DMS79 (cell line): ENCODE data around the gene PC.

Experiments
- DNase-seq: peaks from one replicate; lab custom pipeline; 2025; lab: John Stamatoyannopoulos, UW

The PC gene

DNA sequence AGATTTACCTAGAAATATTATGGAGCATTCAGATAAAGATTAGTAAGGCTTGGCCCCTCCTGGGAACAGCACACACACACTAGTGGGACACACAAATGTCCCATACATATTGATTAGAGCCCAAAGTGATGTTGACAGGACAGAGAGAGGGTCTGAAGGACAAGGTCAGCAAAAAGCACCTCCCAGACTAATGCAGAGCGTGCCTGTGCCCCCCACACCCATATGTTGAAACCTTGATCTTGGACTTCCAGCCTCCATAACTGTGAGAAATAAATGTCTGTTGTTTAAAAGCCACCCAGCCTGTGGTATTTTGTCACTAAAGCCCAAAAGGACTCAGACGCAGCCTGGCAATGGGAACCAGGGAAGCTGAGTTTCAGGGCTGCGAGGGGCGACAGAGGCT is 73.7 kb downstream of the PC start:
- DNase-seq, result no peak

DNA sequence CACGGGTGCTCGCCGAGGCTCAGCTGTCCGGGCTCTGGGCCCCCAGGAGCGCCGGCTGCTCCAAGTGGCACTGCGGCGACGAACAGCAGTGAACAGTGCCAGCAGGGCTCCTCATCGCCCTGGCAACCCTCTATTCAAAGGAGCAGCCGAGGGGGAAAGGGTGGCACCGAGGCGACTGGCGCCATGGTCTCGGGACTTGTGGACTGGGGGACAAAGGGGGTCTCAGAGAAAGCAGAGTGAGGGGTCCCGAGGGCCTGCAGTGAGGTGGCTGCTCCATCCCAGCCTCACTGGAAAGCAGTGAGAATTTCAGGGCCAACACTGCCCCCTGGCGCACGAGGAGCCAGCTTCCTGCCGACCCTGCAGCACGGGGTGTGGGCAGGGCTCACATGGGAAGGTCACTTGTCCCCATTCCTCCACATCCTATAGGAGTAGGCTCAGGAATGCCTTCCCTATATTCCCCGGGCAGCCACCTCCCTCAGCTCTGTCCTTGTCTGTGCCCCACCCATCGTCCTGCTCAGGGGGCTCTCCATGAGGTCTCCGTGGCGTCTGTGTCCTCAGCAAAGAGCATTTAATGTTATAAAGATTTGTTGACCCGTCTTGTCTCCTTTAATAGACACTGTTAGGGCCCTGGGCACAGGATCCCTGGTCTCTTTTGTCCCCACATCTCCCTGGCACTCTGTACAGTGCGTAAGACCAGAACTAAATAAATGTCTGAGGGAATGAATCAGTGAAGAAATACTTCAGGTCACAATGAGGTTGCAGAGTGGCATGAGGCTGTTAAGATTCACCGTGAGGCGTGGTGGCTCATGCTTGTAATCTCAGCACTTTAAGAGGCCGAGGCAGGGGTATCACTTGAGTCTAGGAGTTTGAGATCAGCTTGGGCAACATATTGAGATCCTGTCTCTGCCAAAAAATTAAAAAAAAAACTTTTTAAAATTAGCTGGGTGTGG is 74.9 kb downstream of the PC start:
- DNase-seq, result peak; percentile 71

DNA sequence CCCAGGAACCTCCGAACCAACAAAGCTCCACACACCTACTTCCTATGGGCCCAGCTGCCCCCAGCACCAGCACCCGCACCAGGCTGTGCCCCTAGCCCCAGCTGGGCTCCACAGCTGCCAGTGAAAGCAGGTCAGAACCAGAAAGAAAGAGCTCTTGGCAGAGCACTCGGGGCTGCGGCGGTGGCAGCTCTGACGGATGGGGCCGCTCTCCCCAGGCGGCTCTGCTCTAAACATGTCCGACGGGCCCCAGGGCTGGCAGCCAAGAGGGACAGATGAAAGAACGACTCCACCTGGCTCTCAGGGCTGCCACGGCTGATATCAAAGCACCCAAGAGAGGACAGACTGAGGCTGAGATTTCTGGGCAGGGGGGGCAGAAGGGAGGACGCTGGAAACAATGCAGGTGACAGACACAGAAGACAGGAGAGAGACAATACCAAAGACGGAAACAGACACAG is 75.6 kb downstream of the PC start:
- peak; percentile 68 for DNase-seq

DNA sequence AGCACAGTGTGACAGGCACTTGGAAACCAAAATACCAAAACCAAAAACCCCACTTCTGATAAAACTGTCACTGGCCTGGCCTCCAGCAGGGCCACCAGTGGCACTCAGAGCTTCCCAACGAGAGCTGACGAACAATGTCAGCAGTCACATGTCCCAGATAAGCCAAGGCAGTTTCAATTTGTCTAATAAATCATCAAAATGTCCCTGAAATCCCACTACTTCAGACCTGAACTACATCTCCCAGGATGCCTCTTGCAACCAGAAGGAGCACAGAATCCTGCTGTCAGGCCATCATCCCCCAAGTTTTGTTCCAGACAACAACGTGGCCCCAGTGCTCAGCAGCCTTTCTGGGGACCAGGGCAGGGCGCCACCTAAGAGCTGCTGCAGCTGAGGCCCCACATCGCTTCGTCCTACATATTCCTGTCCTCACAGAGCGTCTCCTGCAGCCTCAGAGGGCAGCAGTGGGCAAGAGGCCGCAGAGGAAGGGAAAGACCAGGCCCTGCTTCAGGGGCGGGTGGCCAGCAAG is 76.2 kb downstream of the PC start:
- peak; percentile 71 for DNase-seq

DNA sequence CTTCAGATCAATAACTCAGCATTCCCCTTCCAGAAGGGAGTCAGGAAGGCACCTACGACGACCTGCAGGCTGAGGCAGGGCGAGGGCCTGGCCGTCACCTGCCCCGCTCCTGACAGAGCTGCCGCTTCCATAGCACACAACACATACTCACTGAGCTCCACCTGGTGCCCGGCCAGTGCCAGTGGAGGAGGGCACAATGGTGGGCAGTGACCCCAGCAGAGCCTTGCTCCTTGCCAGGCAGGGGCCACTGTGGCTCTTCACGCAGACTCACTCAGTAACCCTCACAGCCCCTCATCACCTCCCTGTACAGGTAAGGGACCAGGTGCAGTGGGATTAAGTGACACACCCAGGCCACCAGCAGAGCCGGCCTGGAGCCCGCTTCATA is 76.7 kb downstream of the PC start:
- peak; percentile 73 for DNase-seq

DNA sequence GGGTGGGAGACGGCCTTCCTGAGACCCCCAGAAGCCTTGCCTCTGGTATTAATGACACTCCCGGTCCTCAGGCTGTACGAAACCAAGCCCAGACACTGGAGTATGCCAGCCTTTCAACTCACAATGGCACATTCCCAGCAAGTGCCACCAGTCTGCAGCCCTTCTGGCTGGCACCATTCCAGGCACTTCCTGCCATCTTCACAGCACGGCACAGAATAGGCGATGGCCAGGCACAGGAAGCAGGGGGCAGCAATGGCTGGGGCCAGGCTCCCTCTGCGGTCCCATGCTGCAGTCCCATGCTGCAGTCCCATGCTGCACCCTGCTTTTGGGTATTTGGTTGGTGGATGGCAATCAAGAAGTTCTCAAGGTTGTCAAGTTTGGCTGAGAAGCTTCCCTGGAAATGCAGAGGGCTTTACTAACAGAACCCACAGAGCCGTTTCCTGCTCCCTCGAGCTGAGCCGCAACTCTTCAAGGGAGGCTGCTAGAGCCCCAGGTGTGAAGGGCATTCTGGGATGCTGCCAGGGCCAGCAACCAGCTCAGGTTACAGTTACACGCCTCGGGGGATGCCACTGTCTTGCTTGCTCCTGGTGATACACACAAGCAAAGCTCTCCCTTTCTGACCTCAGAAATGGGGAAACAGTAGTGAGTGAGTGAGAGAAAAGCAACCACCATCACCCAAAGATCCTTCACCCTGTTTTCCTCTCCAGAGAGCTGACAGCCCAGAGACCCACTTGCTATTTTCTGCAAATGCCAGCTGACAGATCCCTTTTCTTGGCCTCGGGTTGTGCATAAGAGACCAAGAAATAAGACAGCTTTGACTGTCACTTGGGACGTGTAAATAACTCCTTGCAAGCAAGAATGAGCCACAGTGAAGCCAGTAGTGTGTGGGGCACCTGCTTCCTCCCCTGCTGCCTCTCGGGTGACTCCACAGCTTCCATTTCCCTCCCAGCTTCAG is 77.4 kb downstream of the PC start:
- DNase-seq, result peak; percentile 92

DNA sequence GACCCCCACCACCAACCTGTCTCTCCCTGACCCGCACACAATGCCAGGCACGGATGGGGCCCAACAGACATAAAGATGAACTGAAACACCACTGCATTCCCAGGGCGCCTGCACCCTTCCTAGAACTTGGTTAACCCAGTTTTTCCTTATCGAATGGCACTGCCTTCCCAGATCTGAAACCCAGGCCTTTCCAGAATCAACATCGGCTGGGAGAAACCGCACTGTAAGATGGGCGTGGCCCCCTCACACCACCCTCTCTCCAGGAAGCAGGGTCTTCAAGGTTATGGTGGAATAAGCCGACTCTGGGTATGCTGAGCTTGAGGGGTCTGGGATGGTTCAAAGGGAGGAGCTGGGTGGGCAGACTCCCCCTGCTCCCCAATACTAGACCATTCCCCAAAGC is 78.2 kb downstream of the PC start:
- no peak for DNase-seq

DNA sequence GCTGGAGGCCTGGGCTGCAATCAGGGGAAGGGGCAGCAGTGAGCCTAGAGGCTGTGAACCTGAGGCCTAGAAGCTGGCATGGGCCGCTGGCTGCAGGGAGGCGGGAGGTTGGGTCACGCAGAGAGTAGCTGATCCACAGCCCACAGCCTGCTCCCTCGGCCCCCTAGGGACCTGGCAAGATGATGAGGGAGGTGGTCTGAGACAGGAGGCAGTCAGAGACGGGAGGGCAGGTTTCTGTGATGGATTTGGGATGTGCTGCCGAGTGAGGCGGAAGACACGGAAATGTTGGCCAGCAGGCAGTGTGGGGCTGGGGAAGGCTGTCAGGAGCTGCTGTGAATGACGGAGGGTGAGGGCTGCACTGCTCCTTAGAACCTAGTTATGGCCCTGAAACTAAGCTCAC is 78.6 kb downstream of the PC start:
- no peak for DNase-seq

DNA sequence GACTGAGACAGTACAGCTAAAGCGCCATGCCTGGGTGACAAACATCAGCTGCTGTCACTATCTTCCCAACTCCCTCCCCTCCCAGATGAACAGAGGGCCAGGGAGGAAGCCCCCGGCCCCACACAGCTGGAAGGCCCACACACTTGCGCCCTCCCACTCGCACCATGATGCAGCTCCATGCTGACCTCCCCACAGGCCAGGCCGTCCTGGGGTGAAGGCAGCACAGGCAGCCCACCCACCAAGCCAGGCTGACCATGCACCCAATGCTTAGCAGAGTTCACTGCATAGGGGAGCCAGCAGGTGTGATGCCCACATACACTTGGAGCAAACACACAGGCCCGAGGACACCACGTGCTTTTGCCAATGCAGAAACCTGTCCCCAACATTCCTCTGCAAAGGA is 79.2 kb downstream of the PC start:
- no peak for DNase-seq

DNA sequence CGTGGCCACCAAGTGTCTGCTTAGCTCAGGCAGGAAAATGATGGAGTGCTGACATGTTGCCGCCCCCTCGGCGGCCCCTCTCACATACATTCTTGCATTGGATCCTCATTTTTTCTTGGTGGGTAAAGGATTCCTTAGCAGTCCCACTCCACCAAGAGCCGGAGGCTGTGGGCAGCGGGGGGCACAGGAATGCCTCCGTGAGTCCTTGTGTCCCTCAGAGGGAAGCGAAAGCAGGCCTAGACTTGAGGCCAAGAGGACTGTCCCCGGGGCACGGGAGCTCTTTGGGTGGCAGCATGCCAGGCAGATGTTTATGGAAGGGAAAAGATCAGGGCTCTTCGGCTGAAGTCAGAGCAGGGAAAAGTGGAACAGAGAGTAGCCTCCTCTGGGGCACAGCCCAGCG is 79.7 kb downstream of the PC start:
- peak; percentile 32 for DNase-seq

DNA sequence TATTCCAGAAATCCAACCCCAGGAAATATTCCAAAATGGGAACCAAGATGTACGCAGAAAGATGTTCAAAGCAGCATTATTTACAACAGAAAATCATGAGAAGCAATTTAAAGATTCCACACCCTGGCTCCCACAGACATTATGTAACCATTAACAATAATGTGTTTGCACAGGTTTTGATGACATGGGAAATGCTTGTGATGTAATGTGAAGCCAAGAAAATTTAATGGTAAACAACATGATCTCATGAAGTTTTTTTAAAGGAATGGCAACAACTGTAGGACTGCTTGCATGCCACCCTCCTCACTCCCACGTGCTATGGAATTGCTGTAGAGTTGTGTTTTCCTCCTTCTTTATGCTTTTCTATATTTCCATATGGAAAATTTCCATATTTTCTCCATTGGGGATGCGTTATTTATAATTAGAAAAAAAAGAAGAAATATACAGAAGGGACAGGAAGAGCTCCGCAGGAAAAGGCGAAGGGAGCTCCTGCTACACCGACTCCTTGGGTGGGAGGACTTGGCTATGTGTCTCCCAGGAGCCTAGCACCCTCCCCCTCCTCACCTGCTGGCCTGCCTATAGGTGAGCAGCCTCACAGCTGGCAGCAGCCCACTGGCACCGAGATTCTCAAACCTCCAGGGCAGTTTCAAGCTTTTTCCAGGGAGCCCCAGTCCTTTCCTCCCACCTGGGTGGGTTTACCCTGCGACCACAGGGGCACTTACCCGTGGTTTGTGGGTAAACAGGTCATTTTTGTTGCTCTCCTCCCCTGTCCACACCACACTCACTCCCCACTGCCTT is 80.4 kb downstream of the PC start:
- DNase-seq, result no peak

DNA sequence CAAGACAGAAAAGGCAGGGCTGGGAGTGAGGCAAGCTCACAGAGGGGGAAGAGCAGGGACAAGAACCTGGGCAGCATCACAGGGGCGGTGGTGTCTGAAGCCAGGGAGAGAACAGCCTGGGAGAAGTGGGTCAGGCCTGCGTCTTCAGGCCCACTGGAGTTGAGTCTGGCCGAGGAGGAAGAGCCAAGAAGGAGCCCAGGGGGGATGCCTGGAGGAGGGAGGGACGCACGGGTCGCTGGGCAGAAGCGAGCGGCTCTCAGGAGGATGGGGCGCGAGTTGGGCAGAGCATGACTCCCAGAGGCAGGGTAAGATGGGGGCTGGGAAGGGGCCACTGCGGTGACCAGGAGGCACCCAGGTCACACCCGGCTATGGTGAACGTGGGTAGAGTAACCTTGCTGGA is 82.8 kb downstream of the PC start:
- no peak for DNase-seq

DNA sequence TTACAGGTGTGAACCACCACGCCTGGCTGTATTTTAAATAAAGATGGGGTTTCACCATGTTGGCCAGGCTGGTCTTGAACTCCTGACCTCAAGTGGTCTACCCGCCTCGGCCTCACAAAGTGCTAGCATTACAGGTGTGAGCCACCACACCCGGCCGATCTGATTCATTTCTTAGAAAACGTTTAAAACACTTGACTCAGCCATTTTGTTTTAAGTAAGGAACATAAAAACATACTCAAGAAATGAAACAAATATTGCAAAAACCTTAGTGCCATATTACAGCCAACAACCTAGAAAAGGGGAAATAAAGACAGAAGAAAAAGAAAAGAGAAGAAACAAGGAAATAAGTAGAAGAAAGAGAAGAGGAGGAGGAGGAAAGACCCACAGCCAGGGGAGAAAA is 84.0 kb downstream of the PC start:
- DNase-seq, result no peak

DNA sequence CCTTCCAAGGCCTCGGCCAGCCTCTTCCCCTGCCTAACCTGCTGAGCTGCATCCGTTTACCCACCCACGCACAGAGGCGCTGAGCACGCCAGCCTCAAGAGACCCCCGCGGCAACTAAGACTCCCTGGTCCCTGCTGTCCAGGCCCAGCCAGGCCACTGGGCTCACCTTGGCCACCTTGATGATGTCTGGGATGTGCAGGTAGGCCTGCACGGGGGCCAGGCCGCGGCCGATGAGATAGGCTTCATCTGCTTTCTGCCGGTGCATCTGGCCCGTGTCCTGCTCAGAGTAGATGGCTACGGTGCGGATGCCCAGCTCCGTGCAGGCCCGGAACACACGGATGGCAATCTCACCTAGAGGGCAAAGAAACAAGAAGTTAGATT is 86.7 kb downstream of the PC start:
- no peak for DNase-seq

DNA sequence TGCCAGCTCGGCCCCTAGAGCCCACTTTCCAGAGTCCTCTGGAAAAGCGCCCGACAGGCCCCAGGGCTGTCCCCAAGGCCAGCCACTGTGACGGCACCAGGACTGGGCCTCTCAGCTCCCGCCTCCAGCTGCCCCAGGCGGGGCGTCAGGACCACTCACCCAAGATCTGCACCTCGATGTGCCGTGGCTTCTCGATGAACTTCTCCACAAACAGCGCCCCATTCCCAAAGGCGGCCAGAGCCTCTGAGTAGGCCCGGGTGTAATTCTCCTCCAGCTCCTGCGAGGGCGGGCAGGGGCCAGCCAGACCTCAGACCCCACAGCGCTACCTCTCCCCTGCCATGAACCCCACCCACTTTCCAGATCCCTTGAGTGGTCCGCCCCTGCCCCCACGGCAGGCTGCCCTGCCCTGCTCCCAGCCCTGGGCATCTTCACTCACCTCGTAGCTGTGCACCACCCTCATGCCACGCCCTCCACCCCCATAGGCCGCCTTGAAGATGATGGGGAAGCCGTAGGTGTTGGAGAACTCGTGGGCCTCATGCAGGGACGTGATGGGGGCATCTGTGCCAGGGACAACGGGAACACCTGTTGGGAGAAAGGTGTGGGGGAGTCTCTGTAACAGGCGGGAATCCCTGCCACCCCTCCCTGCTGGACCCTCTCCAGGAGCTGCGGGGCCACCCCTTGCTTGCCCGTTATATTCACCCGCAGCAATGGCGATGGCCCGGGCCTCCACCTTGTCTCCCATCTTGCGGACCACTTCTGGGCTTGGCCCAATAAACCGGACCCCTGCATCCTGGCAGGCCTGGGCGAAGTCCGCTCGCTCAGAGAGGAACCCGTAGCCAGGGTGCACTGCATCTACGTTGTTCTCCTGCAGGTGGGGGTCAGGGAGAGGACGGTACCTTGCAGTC is 87.3 kb downstream of the PC start:
- no peak for DNase-seq

DNA sequence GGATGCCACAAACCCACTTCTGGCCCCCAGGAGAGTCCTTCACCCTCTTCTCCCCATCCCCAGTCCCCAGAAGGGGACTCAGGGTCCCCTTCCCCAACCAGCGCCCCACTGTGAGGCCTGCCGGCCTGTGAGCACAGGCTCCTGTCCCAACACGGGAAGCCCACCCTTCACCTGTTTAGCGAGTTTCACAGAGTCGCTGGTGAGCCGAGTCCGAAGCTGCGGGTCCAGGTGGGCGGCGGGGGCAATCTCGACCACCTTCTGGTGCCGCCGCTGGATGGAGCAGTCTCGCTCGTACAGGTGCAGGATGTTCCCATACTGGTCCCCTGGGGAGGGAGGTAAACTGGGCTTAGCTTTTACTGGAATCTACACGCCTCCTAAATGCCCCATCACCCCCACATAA is 88.1 kb downstream of the PC start:
- DNase-seq, result no peak

DNA sequence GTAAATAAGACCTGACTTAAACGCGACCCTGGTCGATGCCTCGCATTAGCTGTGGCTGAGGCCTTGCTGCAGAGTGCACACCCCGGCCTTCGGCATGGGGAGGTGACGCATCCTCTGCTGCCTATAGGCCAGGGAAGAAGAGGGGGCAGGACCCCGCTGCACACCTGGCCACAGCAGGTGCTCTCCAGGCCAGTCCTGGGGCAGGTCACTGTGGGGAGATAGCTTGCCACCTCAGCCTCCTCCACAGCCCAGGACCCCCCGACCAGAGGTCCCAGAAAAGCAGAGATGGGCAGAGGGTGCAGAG is 88.7 kb downstream of the PC start:
- no peak for DNase-seq

DNA sequence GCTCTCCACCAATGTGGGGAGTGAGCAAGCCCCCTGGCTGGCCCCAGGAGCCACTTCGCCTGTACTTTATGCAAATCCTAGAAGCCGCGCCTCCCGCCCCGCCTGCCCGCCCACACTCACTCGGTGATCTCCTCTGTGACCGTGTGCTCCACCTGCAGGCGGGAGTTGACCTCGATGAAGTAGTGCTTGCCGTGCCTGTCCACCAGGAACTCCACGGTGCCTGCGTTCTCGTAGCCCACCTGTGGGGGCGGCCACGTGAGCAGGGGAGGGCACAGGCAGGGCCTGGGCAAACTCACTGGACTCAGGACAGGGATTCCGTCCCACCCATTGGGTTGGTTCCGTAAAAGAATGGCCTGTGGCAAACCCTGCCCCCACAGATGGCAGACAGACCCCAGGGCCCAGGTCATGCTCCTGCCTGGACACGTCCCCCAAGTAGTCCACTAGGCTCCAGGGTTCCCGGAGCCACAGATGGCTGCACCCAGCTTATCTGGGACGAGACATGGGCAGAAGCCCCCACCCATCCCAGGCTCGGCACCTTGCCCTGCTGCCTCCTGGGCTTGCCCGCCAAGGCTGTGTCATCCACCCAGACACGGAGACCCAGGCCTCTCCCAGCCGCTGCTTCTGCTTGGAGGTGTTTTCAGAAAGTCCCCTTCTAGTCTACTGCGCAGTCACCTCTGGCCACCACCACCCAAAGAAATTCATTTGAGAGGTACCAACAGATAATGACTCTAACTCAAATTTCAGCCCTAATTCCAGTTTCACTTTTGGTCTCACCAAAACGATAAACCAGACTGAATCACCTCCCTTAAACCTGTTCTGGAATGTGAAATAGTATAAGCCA is 89.2 kb downstream of the PC start:
- DNase-seq, result no peak

DNA sequence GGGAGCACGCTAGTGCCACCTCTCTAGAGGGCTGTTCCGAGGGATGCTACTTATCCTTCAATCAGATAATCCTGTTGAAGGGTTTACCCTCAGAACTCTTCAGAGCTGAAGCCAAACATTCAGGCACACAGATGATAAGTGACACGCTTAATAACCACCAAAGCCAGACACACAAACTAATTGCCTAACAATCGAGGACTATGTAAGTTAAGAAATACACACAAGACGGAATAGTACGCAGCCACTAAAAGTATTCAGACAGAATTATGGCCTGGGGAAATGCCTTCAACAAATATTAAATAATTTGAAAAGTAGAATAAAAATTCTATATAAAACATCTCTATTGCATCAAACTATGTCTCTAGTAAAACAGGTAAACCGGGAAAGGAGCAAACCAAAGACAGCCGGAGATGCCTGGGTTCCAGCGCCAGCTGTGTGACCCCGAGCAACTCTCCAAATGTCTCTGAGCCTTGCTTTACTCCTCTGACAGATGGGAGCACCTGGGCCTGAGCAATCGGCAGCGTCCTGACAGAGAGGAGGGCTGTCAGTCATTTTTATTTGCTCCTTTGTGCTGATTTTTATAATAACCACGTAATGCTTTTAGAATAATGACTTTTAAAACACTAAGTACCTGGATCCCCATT is 90.0 kb downstream of the PC start:
- DNase-seq, result no peak
